Measurements from ENCODE around the gene ICE2. TPM values are rescaled to one million over a fixed set of nuclear protein-coding genes. Genes with fewer than 3 reads are reported as not detected.

ICE2 gene
- total RNA-seq, 1 donor from 2014 or later: 85.1 TPM

- no peak for TF ChIP-seq CTCF (IDR thresholded peaks at IDR 0.05; ENCODE audit: unreplicated experiment)
- Mint-ChIP-seq H3K27ac (no peak overlapping the region), H3K27me3 (no peaks in the 10 kb centered on the region), H3K4me1 (ENCODE audit: low read depth) (no peaks in the 10 kb centered on the region), H3K9me3 (ENCODE audit: low read depth) (no peaks in the 10 kb centered on the region), H3K36me3 (ENCODE audit: insufficient read depth) (peaks cover 9% of the 10 kb centered on the region), H3K4me3 (ENCODE audit: low read depth) (no peak overlapping the region)
- DNase-seq (ENCODE audit: low spot score, unreplicated experiment): no peak
These were observed 35.4 kb upstream of the ICE2 start for GRCh38 chr15:60514261-60514881.

GRCh38 chr15:60513676-60514075, 34.7 kb upstream of the ICE2 start:
- no peak for TF ChIP-seq CTCF (IDR thresholded peaks at IDR 0.05; ENCODE audit: unreplicated experiment)
- Mint-ChIP-seq H3K4me3 (ENCODE audit: low read depth) (no peak overlapping the region), H3K9me3 (ENCODE audit: low read depth) (no peaks in the 10 kb centered on the region), H3K36me3 (ENCODE audit: insufficient read depth) (peaks cover 10% of the 10 kb centered on the region), H3K27me3 (no peaks in the 10 kb centered on the region), H3K4me1 (ENCODE audit: low read depth) (no peaks in the 10 kb centered on the region), H3K27ac (no peak overlapping the region)
- DNase-seq (ENCODE audit: low spot score, unreplicated experiment): no peak

- H3K4me3 Mint-ChIP-seq (ENCODE audit: low read depth): no peak overlapping the region
- peaks cover 10% of the 10 kb centered on the region for H3K36me3 Mint-ChIP-seq (ENCODE audit: insufficient read depth)
- DNase-seq (ENCODE audit: low spot score, unreplicated experiment): no peak
- H3K27ac Mint-ChIP-seq: no peak overlapping the region
- H3K27me3 Mint-ChIP-seq: no peaks in the 10 kb centered on the region
- no peak for TF ChIP-seq CTCF (IDR thresholded peaks at IDR 0.05; ENCODE audit: unreplicated experiment)
- no peaks in the 10 kb centered on the region for H3K4me1 Mint-ChIP-seq (ENCODE audit: low read depth)
- H3K9me3 Mint-ChIP-seq (ENCODE audit: low read depth): no peaks in the 10 kb centered on the region
These were observed 34.0 kb upstream of the ICE2 start for GRCh38 chr15:60512937-60513336.

GRCh38 chr15:60511351-60512031, 32.5 kb upstream of the ICE2 start:
- Mint-ChIP-seq H3K4me3 (ENCODE audit: low read depth) (no peak overlapping the region), H3K36me3 (ENCODE audit: insufficient read depth) (peaks cover 10% of the 10 kb centered on the region), H3K4me1 (ENCODE audit: low read depth) (no peaks in the 10 kb centered on the region), H3K9me3 (ENCODE audit: low read depth) (no peaks in the 10 kb centered on the region), H3K27ac (no peak overlapping the region), H3K27me3 (no peaks in the 10 kb centered on the region)
- DNase-seq (ENCODE audit: low spot score, unreplicated experiment): no peak
- TF ChIP-seq CTCF (IDR thresholded peaks at IDR 0.05; ENCODE audit: unreplicated experiment): no peak

- TF ChIP-seq CTCF (IDR thresholded peaks at IDR 0.05; ENCODE audit: unreplicated experiment): no peak
These were observed 31.1 kb upstream of the ICE2 start for GRCh38 chr15:60510006-60510405.

More at GRCh38 chr15:60510006-60510405, 31.1 kb upstream of the ICE2 start:
- DNase-seq (ENCODE audit: low spot score, unreplicated experiment): no peak
- Mint-ChIP-seq H3K4me3 (ENCODE audit: low read depth) (no peak overlapping the region), H3K27me3 (no peaks in the 10 kb centered on the region), H3K4me1 (ENCODE audit: low read depth) (no peaks in the 10 kb centered on the region), H3K27ac (no peak overlapping the region), H3K9me3 (ENCODE audit: low read depth) (no peaks in the 10 kb centered on the region), H3K36me3 (ENCODE audit: insufficient read depth) (peaks cover 10% of the 10 kb centered on the region)

Measured in progenitor cell of endocrine pancreas (in vitro differentiated cells).